OCI-M1 (cell line): ENCODE results near the gene CDK19.

Experiments used
- DNase-seq: peaks from one replicate; lab custom pipeline; 2025; lab: John Stamatoyannopoulos, UW

The CDK19 gene

GRCh38 chr6:110660066-110660655, 155.1 kb downstream of the CDK19 start:
- DNase-seq: no peak

DNA sequence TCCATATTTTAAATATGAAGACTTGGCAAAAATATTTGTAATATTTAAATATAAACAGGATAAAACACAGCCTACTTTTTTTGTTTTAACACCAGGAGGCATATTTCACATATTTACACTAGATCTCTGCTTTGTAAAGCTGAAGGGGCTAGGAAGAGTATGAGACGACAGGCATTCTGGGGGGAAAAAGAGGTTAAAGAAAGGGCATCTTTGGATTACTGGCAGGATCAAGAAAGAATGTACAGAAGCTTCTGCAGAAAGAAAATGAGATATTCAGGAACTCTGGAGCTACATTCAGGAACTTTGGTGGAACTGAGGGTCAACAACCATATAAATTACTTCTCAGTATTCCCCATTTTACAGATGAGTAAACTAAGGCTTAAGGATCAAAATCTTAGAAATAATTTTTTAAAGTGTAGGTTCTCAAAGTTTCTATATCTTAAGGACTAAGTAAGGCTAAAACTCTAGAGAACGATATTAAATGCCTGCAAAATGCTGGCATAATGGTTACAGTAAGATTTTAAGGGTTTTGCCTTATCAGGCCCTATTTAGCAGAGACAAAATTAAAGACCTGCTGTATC, 156.5 kb downstream of the CDK19 start:
- no peak for DNase-seq

- DNase-seq: peak; percentile 59
Observed at GRCh38 chr6:110656492-110656891, 158.8 kb downstream of the CDK19 start.

GRCh38 chr6:110655821-110656220, 159.4 kb downstream of the CDK19 start:
- no peak for DNase-seq

- DNase-seq: no peak
Observed at GRCh38 chr6:110654096-110654820, 161.0 kb downstream of the CDK19 start.

DNA sequence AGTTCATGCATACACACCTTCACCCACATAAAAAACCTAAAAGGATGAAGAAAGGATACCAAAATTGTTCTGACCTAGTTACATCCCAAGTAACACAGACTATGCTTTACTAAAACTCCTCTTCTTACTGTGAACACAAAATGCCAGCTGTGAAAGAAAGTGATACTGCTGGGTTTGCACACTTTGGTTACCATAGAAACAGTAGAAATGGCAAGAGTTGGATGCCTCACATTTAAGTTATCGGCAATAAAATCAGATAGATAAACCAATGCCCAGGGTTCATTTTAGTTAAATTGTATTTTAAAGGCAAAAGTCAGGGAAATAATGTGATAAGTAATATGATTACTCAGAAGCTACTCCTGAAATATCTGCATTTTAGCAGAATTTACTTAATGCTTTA, 161.9 kb downstream of the CDK19 start:
- no peak for DNase-seq

DNA sequence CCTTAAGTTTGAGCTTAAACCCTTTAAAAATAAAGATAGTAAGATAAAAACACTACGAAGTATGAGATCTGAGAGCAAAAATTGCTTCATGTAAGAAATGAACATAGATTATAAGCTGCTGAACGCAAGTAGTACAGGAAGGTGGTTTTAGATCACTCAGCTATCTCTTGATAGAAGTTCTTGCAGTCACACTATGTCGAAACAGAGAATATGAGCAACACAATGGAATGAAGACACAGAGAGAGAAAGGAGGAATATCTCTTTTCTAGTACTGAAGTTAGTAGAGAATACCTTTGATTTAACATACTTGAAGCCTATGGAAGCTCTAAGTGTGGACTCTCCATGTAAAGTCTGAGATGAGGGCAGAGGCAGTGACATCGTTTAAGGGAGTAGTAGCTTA, 162.7 kb downstream of the CDK19 start:
- no peak for DNase-seq

DNA sequence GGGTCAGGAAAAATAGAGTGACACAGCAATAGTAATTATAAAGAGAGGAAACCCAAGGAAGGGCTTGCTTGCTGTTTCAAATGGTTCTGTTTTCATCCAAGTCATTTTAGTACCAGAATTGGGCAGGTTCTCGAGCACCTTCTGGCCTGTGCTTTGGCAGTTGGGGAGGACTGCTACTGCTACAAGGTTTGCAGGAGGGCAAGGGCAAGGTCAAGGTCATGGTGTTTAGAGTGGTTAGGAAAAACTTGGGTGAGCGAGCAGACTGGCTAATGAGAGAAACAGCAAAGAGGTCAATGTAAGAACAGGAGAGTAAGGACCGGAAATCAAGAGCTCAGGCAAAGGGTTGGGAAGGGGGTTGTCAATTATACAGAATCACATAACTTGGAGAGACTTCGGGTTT, 164.5 kb downstream of the CDK19 start:
- DNase-seq: no peak

- no peak for DNase-seq
Observed at GRCh38 chr6:110649704-110650103, 165.6 kb downstream of the CDK19 start.

DNA sequence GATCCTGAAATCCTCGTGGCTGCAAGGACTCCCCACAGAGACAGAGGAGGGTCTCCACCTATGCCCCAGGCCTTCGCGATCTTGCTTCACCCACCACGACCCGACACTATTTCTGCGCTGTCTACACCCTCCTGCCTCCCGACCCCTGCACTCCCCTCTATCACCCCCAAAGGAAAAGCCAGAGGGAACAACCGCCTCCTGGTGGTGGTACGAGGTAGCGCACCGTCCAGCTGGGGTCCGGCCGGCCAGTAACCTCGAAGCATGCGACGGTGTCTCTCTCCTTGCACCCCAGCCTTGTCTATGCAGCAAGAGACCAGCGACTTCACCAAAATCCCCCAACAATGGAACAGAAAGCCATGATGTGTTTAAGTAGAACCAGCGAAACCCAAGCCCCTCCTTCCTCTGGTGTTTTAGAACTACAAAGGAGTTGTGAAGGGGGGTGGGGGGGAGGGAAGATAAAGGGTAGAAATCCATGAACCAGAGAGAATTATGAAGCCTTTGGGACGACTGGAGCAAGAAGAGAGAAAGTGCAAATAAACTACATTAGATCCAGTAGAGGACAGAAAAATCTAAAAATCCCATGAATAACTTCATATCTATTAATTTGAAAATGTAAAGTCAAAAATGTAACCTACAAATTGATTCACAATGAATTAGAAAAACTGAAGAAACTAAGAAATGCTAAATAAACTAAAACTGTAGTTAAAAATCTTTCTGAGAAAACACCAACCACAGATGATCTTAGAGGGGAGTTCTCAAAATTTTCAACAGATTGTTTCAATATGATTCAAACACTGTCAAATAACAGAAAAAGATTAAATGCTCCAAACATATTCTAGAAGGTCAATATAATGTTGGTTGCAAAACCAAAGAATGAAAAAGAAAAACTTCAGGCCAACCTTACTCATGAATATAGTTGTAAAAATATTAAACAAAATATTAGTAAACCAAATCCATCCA, 168.0 kb downstream of the CDK19 start:
- DNase-seq: no peak

- no peak for DNase-seq
Observed at GRCh38 chr6:110646419-110646698, 168.9 kb downstream of the CDK19 start.

- DNase-seq: no peak
Observed at GRCh38 chr6:110645685-110646418, 169.4 kb downstream of the CDK19 start.

DNA sequence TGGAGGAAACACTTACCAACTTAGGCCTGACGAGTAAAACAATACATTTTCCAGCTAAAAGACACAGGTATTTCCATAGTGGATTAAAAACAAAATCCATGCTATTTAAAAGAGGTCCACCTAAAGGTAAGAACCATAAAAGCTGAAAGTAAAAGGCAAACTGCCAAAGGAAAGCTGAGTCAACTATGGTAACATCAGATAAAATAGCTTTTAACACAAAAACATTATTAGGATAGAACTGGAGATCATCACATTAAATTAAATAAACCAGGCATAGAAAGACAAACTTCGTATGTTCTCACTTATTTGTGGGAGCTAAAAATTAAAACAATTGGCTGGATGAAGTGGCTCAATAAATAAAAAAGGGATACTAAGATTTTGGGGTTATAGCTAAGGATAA, 172.1 kb downstream of the CDK19 start:
- no peak for DNase-seq

- DNase-seq: no peak
Observed at GRCh38 chr6:110642711-110643110, 172.6 kb downstream of the CDK19 start.

DNA sequence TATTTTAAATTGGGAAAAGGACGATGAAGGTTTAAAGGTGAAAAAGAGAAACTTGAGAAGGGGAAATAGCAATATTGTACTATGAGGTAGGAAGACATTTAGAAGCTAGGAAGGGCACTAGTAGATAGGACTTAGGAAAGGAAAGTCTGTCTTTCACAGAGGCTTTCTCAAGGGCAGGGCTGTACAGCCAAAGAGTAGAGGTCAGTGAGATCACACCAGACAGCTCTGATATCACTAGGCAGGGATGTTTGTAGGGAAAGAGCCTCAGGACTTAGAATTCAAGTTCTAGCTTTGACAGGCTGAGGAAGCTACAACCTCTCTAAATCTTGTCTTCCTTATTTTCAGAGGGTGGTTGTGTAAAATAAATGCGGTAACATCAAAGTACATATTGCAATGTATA, 178.5 kb downstream of the CDK19 start:
- DNase-seq: no peak

GRCh38 chr6:110635096-110635495, 180.2 kb downstream of the CDK19 start:
- peak; percentile 52 for DNase-seq

DNA sequence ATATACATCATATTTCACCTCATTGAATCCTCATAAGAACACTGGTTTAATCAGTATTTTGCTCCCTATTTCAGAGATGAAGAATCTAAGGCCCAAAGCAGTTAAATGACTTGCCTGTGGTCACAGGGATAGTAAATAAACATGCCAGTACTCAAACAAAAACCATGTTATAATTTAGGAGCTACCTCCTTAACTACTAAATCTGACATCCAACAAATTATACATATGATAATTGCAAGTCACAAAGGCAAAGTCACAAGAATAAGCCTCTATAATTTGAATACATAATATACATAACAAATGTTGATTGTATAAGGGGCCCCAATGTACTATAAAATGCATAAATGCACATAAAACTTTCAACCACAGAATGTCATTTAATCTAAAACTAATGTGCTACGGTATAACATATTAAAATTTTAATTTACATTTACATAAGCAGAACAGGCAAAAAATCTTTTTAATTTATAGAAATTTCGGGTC, 181.5 kb downstream of the CDK19 start:
- no peak for DNase-seq

DNA sequence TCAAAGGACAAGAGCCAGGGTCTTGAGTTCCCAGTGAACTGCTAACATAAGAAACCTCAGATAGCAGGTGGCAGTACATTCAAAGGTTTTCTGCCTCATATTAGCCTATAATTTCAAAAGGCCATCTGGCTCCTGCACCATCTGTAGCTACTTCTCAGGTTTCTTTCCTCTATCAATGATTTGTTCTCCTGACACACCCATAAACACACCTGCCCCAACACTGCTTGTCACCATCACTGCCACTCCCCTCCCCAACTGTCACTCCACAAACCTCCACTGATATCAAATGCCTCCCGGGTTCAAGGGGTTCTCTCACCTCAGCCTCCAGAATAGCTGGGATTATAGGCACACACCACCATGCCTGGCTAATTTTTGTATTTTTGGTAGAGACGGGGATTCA, 186.1 kb downstream of the CDK19 start:
- DNase-seq: no peak

DNA sequence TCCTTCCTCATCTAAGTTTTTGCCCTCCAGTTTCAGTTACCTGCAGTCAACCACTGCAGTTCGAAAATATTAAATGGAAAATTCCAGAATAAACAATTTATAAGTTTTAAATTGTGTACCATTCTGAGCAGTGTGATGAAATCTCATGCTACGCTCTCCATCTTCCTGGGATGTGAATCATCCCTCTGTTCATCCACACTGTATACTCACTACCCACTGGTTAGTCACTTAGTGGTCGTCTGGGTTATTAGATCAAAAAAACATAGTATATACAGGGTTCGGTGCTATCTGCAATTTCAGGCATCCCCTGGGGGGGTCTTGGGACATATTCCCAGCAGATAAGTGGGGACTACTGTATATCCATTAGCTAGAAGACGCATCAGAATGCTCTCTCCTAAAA, 186.9 kb downstream of the CDK19 start:
- no peak for DNase-seq

- DNase-seq: no peak
Observed at GRCh38 chr6:110626442-110626841, 188.8 kb downstream of the CDK19 start.

GRCh38 chr6:110625883-110626282, 189.4 kb downstream of the CDK19 start:
- DNase-seq: peak; percentile 37
